Measurements from ENCODE around the gene SNX14. TPM values are rescaled to one million over a fixed set of nuclear protein-coding genes. Genes with fewer than 3 reads are reported as not detected.
A peak's percentile ranks its signal among the peaks of the same experiment; 100 is the strongest.
"Not testable (repeated sequence)": the region's sequence is repeated elsewhere in the genome, so short reads cannot be mapped to it uniquely, and the experiment has no call there.

Gene SNX14
- 80.6 and 87.1 TPM in 2 replicates for total RNA-seq (2014; rRNA removed; shearing (Covaris generic))
- polyA plus RNA-seq (2015; cell fraction: cytosol; rRNA removed): 26.9 and 45.1 TPM in 2 replicates
- polyA plus RNA-seq (2015; cell fraction: nucleus; rRNA removed): 99.2 and 138 TPM in 2 replicates

DNA sequence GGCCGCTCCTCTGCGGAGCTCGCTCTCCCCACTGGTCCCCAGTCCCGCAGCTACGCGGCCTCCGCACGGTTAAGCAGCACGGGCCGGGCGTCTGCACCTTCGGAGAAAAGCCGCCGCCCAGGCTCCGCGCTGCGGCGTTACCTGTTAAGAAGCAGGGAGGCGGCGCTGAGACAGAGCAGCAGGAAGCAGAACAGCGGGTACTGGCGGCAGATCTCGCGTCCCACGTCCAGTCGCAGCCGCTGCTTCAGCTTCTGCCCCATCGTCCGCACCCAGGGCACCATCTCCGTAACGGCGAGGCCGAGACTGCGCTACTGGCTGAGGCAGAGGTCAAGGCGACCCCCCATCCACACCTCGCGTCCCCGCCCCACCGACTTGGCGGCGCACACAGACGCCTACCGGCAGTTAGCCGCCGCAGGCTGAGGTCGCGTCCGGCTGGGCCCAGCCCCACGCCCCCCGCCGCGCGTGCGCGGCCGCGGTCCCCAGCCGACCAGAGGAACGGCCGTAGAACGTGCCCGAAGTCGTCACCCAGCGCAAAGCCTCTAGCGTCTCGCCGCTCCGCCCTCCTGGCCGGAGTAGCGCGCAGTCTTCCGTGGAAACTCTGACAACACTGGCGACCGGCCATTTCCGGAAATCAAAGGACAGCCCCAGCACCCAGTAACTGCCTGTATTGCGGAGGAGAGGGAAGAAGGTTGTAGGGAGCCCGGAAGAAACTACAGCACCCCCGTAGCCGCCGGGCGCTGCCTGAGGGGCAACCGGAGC lies at the start of gene SNX14:
TSS of gene SNX14 (minus strand) at position 421 of the 759 bp plus-strand sequence. CDS start at position 281, 140 bp downstream.
- in situ Hi-C loops (cut with HindIII; ENCODE audit: low pct_unique_long_range_greater_than_20kb, low sequenced_read_pairs): no loop called here
- peak; percentile 91 for DNase-seq (ENCODE audit: low read depth, low spot score)

GRCh38 chr6:85642774-85643536 lies 49.3 kb upstream of the SNX14 start, which contains the start of gene SYNCRIP:
SYNCRIP (minus strand) TSS chr6:85642886; CDS start chr6:85641439, 1,447 bp downstream.
- in situ Hi-C loops (cut with HindIII; ENCODE audit: low pct_unique_long_range_greater_than_20kb, low sequenced_read_pairs): no loop called here
- DNase-seq (ENCODE audit: low read depth, low spot score): peak; percentile 96

GRCh38 chr6:85641897-85642773 lies 48.5 kb upstream of the SNX14 start:
- in situ Hi-C loops (cut with HindIII; ENCODE audit: low pct_unique_long_range_greater_than_20kb, low sequenced_read_pairs): no loop called here
- peak; percentile 45 for DNase-seq (ENCODE audit: low read depth, low spot score)

DNA sequence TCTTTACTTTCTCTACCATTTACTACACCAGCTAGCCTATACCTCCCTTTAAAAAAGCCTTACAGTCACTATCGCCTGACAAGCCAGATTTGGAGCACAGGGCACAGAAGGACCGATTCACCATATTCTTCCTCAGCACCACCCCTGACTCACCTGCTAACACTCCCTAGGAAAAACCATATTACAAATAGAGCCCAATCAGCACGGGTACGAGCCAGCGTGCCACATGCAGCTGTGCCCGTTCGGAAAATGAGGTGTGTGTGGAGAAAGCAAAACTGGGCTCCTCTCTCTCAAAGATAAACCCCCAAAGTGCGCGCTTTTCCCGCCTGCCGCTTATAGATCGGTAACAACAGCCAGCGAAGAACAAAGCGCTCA lies 47.9 kb upstream of the SNX14 start:
- no peak for DNase-seq (ENCODE audit: low read depth, low spot score)
- in situ Hi-C loops (cut with HindIII; ENCODE audit: low pct_unique_long_range_greater_than_20kb, low sequenced_read_pairs): no loop called here

GRCh38 chr6:85640821-85641220 lies 47.2 kb upstream of the SNX14 start:
- no peak for DNase-seq (ENCODE audit: low read depth, low spot score)
- in situ Hi-C loops (cut with HindIII; ENCODE audit: low pct_unique_long_range_greater_than_20kb, low sequenced_read_pairs): no loop called here

DNA sequence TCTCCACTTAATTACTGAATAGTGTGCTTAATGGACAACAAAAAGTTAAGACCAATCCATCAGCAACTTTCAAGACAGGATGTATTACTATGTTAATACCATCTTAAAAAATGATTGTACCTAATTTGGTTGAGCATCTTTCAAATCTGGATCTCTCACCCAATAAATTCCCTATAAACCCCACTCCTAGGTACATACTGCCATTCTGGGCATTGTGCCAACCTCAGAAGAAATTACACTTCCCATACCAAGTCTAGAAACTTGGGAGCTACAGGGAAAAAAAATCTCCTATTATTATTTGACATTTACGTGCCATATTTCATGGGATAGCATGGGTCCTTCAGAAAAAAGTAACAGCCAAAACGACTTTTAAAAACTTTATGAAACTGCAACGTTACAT lies 43.9 kb upstream of the SNX14 start:
- in situ Hi-C loops (cut with HindIII; ENCODE audit: low pct_unique_long_range_greater_than_20kb, low sequenced_read_pairs): no loop called here
- DNase-seq (ENCODE audit: low read depth, low spot score): no peak

GRCh38 chr6:85632164-85632942 lies 38.7 kb upstream of the SNX14 start:
- in situ Hi-C loops (cut with HindIII; ENCODE audit: low pct_unique_long_range_greater_than_20kb, low sequenced_read_pairs): no loop called here
- DNase-seq (ENCODE audit: low read depth, low spot score): no peak

DNA sequence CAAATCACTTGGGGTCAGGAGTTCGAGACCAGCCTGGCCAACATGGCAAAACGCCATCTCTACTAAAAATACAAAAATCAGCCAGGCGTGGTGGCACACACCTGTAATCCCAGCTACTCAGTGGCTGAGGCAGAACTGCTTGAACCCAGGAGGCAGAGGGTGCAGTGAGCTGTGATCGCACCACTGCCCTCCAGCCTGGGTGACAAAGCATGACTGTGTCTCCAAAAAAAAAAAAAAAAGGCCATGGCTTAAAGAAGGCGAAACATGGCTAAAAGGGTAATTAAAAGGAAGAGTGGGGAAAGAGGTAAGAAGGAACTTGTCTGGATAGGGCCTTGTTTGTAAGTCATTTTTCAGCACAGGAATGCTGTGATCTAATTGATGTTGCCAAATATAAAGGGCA lies 37.5 kb upstream of the SNX14 start:
- DNase-seq (ENCODE audit: low read depth, low spot score); in situ Hi-C loops (cut with HindIII; ENCODE audit: low pct_unique_long_range_greater_than_20kb, low sequenced_read_pairs): not testable (repeated sequence)

- DNase-seq (ENCODE audit: low read depth, low spot score): no peak
- in situ Hi-C loops (cut with HindIII; ENCODE audit: low pct_unique_long_range_greater_than_20kb, low sequenced_read_pairs): no loop called here
These were observed 34.7 kb upstream of the SNX14 start for GRCh38 chr6:85628353-85628752.

DNA sequence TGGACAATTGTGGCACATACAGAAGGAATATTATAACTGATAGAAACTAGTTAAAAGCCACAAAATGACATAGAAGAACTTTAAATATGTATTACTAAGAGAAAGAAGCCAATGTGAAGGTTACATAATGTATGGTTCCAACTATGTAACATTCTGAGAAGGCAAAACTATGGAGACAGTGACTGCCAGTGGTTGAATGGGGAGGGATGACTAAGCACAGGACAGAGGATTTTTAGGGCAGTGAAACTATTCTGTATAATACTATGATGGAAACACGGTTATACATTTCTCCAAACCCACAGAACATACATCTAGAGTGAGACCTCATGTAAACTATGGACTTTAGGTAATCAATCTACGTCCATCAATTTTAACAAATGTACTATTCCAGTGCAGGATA lies 26.6 kb upstream of the SNX14 start:
- in situ Hi-C loops (cut with HindIII; ENCODE audit: low pct_unique_long_range_greater_than_20kb, low sequenced_read_pairs): no loop called here
- DNase-seq (ENCODE audit: low read depth, low spot score): no peak

DNA sequence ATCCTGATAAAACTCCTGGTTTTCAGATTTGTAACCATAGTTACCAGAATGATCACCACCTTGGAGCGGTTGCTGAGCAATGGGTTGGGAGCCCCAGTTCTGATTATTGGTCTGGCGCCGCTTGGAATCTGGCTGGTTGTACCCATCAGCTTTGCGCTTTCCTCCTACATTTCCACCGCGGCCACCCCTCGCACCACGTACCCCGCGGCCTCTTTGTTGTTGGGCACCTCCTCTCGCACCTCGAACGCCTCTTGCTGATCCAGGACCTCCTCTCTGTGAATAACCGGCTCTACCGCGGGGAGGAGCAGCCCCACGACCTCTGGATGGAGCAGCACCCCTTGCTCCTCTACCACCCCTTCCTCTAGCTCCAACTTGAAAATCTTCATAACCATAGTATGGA lies 21.1 kb upstream of the SNX14 start:
- DNase-seq (ENCODE audit: low read depth, low spot score): no peak
- in situ Hi-C loops (cut with HindIII; ENCODE audit: low pct_unique_long_range_greater_than_20kb, low sequenced_read_pairs): no loop called here

DNA sequence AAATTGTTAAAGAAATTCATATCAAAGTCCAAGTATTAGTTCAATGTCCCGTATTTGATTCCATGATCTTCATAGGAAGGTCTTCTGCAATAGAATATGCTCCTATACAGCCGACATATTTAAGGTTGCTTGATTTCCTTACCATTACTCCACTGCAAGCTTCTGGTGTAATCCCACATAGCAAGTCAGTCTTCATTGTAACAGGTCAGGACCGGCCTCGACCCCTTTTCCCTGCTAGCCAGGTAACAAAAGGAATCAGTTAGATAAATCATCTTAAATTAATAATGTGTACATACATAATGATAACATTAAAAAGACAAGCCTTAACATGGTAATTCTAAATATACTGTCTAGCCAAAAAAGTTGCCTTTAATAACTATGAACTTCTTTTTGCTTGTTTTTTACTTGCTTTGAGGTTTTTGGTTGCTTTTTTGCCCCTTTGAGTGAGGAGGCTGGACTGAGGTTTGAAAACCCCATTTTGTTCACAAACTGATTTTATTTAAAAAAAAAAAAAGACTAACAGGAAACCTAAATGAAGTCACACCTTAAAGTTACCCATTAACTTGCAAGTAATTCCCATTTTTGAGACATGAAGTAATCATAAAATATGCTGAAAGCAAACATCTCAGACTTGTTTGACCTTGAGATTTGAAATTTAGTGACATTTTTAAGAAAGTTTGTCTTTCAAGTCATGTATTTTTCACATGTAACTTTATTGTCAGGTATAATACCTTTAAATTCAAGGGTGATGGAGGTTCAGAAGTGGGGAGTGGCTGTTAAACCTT lies 19.2 kb upstream of the SNX14 start:
- in situ Hi-C loops (cut with HindIII; ENCODE audit: low pct_unique_long_range_greater_than_20kb, low sequenced_read_pairs): no loop called here
- no peak for DNase-seq (ENCODE audit: low read depth, low spot score)

- in situ Hi-C loops (cut with HindIII; ENCODE audit: low pct_unique_long_range_greater_than_20kb, low sequenced_read_pairs): no loop called here
These were observed 16.7 kb upstream of the SNX14 start for GRCh38 chr6:85610182-85610895.

GRCh38 chr6:85602100-85602499 lies 8.4 kb upstream of the SNX14 start:
- in situ Hi-C loops (cut with HindIII; ENCODE audit: low pct_unique_long_range_greater_than_20kb, low sequenced_read_pairs): no loop called here
- no peak for DNase-seq (ENCODE audit: low read depth, low spot score)

More at GRCh38 chr6:85610182-85610895, 16.7 kb upstream of the SNX14 start:
- DNase-seq (ENCODE audit: low read depth, low spot score): no peak

DNA sequence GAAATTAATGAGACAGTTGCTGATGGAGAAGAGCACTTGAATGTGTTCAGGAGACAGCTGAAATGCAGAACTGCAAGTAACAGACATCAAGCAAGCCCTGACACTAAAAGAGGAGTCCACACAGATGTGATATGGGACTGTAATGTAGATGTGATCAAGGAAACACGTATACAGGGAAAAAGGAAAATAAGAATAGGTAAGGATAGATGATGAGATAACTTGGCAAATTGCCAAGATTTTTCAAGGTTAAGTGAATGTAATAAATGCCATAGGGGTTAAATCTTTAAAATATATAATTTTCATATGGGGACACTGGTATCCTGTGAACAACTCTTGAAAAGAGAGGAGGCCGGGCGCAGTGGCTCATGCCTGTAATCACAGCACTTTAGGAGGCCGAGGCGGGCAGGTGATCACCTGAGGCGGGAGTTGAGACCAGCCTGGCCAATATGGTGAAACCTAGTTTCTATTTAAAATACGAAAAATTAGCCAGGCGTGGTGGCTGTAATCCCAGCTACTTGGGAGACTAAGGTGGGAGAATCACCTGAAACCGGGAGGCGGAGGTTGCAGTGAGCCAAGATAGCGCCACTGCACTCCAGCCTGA lies 7.2 kb upstream of the SNX14 start:
- in situ Hi-C loops (cut with HindIII; ENCODE audit: low pct_unique_long_range_greater_than_20kb, low sequenced_read_pairs): no loop called here
- DNase-seq (ENCODE audit: low read depth, low spot score): no peak

Data from SK-MEL-5 (cell line).